Adrenal gland (tissue), 19 donors: Measurements from ENCODE around the gene CYCS. TPM values are rescaled to one million over a fixed set of nuclear protein-coding genes. Genes with fewer than 3 reads are reported as not detected.

Experiments used
- DNase-seq, 7 donors: peaks; one replicate each; pipeline ENCODE4 v3.0.0-alpha.2; 2019 to 2020
- H3K27ac ChIP-seq, 5 donors: fragments of 200-600 bp; sonication (generic) in 4 of 5; 1 replicate in 3 of 5; 2 replicates in 2 of 5; pipeline versions ENCODE4 v1.5.1 to v1.8.0; 2016 to 2020; ENCODE audit warnings: mild to moderate bottlenecking in 1 of 5
- H3K27me3 ChIP-seq: fragments of 200-600 bp; 2 replicates; pipeline ENCODE4 v1.8.0; 2021
- H3K36me3 ChIP-seq, 2 donors: fragments of 200-600 bp; replicated peaks in 1 of 2; 1 replicate in 1 of 2; 2 replicates in 1 of 2; pipeline versions ENCODE4 v1.5.1 to v1.8.0; 2018 to 2022
- H3K4me1 ChIP-seq, 2 donors: fragments of 200-600 bp; replicated peaks in 1 of 2; 1 replicate in 1 of 2; 2 replicates in 1 of 2; pipeline versions ENCODE4 v1.5.1 to v1.8.0; 2018 to 2021
- H3K4me3 ChIP-seq, 4 donors: fragments of 200-600 bp; sonication (generic) in 3 of 4; one replicate each; pipeline ENCODE4 v1.5.1; 2016 to 2018
- H3K9me3 ChIP-seq, 3 donors: fragments of 200-600 bp; sonication (generic) in 1 of 3; replicated peaks in 1 of 3; 1 replicate in 2 of 3; 2 replicates in 1 of 3; pipeline versions ENCODE4 v1.5.1 to v1.8.0; 2016 to 2021
- POLR2A ChIP-seq, 2 donors: fragments of 450-650 bp; IDR thresholded peaks; one replicate each; pipeline ENCODE4 v1.6.1; 2017; ENCODE audit warnings: antibody characterized with exemption in 2 of 2, mild to moderate bottlenecking in 2 of 2, moderate library complexity in 1 of 2
- WGBS, 4 donors: extraction: QIAGEN DNeasy Blood & Tissue Kit in 2 of 4; methylation state at CpG; one replicate each; pipeline versions ENCODE4 v1.1.5 to v1.1.7; 2013 to 2017; 5-methylcytosine and 5-hydroxymethylcytosine counted together
- intact Hi-C, 2 donors: fragments of 100-400 bp; cut with DNase I; formaldehyde crosslinking; loops; one replicate each; pipeline versions ENCODE4 v1.14.1 to v1.15.0; 2022 to 2023
- long read RNA-seq, 10 donors: library from polyadenylated mRNA in 3 of 10; unstranded in 2 of 10; stranded (forward) in 1 of 10; transcript quantifications; one replicate each; pipeline ENCODE4 v2.0.0 and lab custom pipeline, GENCODE V29; 2021 to 2026
- polyA plus RNA-seq, 3 donors: library from polyadenylated mRNA; stranded (reverse); fragments of 200-250 nt in 2 of 3; fragments of 350-450 nt in 1 of 3; fragmentation: Illumina TruSeq in 1 of 3; extraction: RNeasy Lipid Tissue Mini Kit (QIAGEN cat#74804) in 1 of 3; gene quantifications; one replicate each; pipeline ENCODE4 v1.2.3, GENCODE V29; 2013 to 2014
- total RNA-seq, 9 donors: library from RNA; depleted of rRNA in 4 of 9; stranded (reverse); fragments of >200 nt in 4 of 9; fragments of 120-200 nt in 1 of 9; fragmentation: NEBNext Ultra II Directional in 1 of 9; extraction: Animal tissue kit (Norgen Biotek cat#: 25700) in 1 of 9; gene quantifications; one replicate each; pipeline versions ENCODE4 v1.1.0 to v1.2.4, GENCODE V29; 2013 to 2023
- TF ChIP-seq, protein P1 (sequence below), 6 experiments: fragments of 450-650 bp in 4 of 6; fragments of 200-600 bp in 2 of 6; sonication (generic) in 1 of 6; IDR thresholded peaks; 1 replicate in 5 of 6; 2 replicates in 1 of 6; pipeline versions ENCODE4 v1.5.1 to v1.8.0; 2016 to 2021; ENCODE audit warnings: antibody characterized with exemption in 6 of 6, mild to moderate bottlenecking in 2 of 6, moderate library complexity in 1 of 6
- donor health status: healthy with polysubstance abuse.
- donor health status: Bipolar disorder and iron deficiency.
- donor health status: DM: yes; HTN: yes; CAD: no.
- donor health status: DM: no; HTN: no; CAD: no.
- donor health status: DM: no; HTN: no; CAD: no.
- donor health status: DM: yes; HTN: yes; CAD: no.

CYCS gene
- total RNA-seq = 100 to 1,000 TPM in 1 of 9 donors, 10 to 100 TPM in 8; 15.0 to 173 (median 61.3) TPM
- polyA plus RNA-seq = 100 to 1,000 TPM in 1 of 3 donors, 10 to 100 TPM in 2; 31.0 to 241 (median 32.4) TPM
- long read RNA-seq, donor 1, full-length matches to known transcripts = 99 of 111 reads
- long read RNA-seq, donor 1, partial matches to known transcripts = 12 of 111 reads
- long read RNA-seq, donor 1, other reads (novel, unspliced or antisense) = 0 of 111 reads
- long read RNA-seq, donor 2, full-length matches to known transcripts = 75 of 82 reads
- long read RNA-seq, donor 2, partial matches to known transcripts = 7 of 82 reads
- long read RNA-seq, donor 2, other reads (novel, unspliced or antisense) = 0 of 82 reads
- long read RNA-seq, donor 3, full-length matches to known transcripts = 80 of 80 reads
- long read RNA-seq, donor 3, partial matches to known transcripts = 0 of 80 reads
- long read RNA-seq, donor 3, other reads (novel, unspliced or antisense) = 0 of 80 reads
- long read RNA-seq, donor 4, full-length matches to known transcripts = 36 of 38 reads
- long read RNA-seq, donor 4, partial matches to known transcripts = 1 of 38 reads
- long read RNA-seq, donor 4, other reads (novel, unspliced or antisense) = 1 of 38 reads
- long read RNA-seq, donor 5, full-length matches to known transcripts = 99 of 101 reads
- long read RNA-seq, donor 5, partial matches to known transcripts = 1 of 101 reads
- long read RNA-seq, donor 5, other reads (novel, unspliced or antisense) = 1 of 101 reads
- long read RNA-seq, donor 6, full-length matches to known transcripts = 27 of 28 reads
- long read RNA-seq, donor 6, partial matches to known transcripts = 0 of 28 reads
- long read RNA-seq, donor 6, other reads (novel, unspliced or antisense) = 1 of 28 reads
- long read RNA-seq, donor 7, full-length matches to known transcripts = 33 of 42 reads
- long read RNA-seq, donor 7, partial matches to known transcripts = 9 of 42 reads
- long read RNA-seq, donor 7, other reads (novel, unspliced or antisense) = 0 of 42 reads
- long read RNA-seq, donor 8, full-length matches to known transcripts = 86 of 91 reads
- long read RNA-seq, donor 8, partial matches to known transcripts = 5 of 91 reads
- long read RNA-seq, donor 8, other reads (novel, unspliced or antisense) = 0 of 91 reads
- long read RNA-seq, donor 9, full-length matches to known transcripts = 45 of 45 reads
- long read RNA-seq, donor 9, partial matches to known transcripts = 0 of 45 reads
- long read RNA-seq, donor 9, other reads (novel, unspliced or antisense) = 0 of 45 reads
- long read RNA-seq, donor 10, full-length matches to known transcripts = 37 of 37 reads
- long read RNA-seq, donor 10, partial matches to known transcripts = 0 of 37 reads
- long read RNA-seq, donor 10, other reads (novel, unspliced or antisense) = 0 of 37 reads

DNA sequence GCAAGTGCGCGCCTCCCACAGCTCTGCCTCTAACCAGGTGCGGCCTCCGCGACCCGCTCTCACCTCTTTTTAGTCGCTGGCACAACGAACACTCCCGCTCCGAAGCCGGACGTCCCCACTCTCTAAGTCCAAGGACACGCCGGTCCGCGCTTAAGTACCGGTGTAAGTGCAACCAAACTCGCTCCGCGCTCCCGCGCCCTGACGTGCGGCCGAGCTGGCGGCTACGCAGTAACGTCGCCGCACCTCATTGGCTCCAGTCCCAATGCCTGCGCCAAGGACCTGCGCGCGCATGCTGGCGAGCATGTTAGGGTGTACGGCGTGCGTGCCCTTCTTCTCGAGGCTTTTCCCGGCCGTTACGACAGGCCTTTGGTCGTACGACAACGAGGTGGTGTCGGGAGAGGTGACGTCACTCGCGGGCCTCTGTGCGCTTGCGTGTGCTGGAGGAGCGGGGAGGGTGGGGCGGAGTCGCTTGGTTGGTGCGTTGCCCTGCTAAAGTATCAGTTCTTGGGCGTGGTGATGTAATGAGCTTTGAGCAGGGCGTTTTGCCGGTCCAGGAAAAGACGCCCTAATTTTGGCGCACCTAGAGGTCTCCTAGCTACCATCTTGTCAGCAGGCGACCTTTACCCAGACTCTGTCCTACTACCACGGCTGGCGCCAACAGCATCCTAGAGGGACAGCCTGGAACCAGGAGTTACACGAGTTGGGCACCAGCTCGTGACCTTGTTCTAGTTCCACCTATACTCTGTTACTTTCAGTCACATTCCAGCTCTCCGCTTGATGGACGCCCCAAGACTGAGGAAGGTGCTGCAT, at the start of gene CYCS:
TSS of gene CYCS (minus strand) at position 124 of the 810 bp plus-strand sequence. CDS start 1,141 bp downstream, outside the sequence.
- peak; percentile 99 for TF ChIP-seq POLR2A (IDR thresholded peaks at IDR 0.05)
- TF ChIP-seq, protein P1, sequence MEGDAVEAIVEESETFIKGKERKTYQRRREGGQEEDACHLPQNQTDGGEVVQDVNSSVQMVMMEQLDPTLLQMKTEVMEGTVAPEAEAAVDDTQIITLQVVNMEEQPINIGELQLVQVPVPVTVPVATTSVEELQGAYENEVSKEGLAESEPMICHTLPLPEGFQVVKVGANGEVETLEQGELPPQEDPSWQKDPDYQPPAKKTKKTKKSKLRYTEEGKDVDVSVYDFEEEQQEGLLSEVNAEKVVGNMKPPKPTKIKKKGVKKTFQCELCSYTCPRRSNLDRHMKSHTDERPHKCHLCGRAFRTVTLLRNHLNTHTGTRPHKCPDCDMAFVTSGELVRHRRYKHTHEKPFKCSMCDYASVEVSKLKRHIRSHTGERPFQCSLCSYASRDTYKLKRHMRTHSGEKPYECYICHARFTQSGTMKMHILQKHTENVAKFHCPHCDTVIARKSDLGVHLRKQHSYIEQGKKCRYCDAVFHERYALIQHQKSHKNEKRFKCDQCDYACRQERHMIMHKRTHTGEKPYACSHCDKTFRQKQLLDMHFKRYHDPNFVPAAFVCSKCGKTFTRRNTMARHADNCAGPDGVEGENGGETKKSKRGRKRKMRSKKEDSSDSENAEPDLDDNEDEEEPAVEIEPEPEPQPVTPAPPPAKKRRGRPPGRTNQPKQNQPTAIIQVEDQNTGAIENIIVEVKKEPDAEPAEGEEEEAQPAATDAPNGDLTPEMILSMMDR (IDR thresholded peaks at IDR 0.05) = no peak
- H3K4me1 ChIP-seq = peaks cover 10 to 11% of the 10 kb centered on the region in 2 donors
- H3K27ac ChIP-seq = peak within 1 kb of the TSS; percentile 87 to 99 (median 94)
- no peaks in the 10 kb centered on the region for H3K27me3 ChIP-seq
- H3K36me3 ChIP-seq = peaks cover 0 to 17% of the 10 kb centered on the region in 2 donors
- peak within 1 kb of the TSS in 3 of 4 donors; percentile 43 to 83 (median 79) for H3K4me3 ChIP-seq
- DNase-seq = peak; percentile 99 to 100 (median 100)
- 0 to 3% (median 1%) methylated on average over 8 to 67 of the region's 67 CpGs for WGBS, 4 donors
- intact Hi-C loops = no loop called here
- H3K9me3 ChIP-seq = no peaks in the 10 kb centered on the region

GRCh38 chr7:25173184-25173583, 48.1 kb upstream of the CYCS start:
- Histone ChIP-seq H3K27me3 (no peaks in the 10 kb centered on the region), H3K4me1 (peaks cover 11 to 23% of the 10 kb centered on the region in 2 donors), H3K9me3 (no peaks in the 10 kb centered on the region), H3K27ac (no peak overlapping the region), H3K4me3 (no peak overlapping the region), H3K36me3 (no peaks in the 10 kb centered on the region)
- DNase-seq = no peak
- 62 to 78% (median 69%) methylated on average over 4 of the region's 4 CpGs for WGBS, 4 donors
- TF ChIP-seq, protein P1 (IDR thresholded peaks at IDR 0.05) = no peak
- TF ChIP-seq POLR2A (IDR thresholded peaks at IDR 0.05) = no peak
- intact Hi-C loops = no loop called here

- H3K9me3 ChIP-seq = no peaks in the 10 kb centered on the region
- no peaks in the 10 kb centered on the region for H3K36me3 ChIP-seq
- no peak overlapping the region for H3K4me3 ChIP-seq
- H3K4me1 ChIP-seq = peaks cover 11 to 33% of the 10 kb centered on the region in 2 donors
- TF ChIP-seq, protein P1 (IDR thresholded peaks at IDR 0.05) = no peak
- TF ChIP-seq POLR2A (IDR thresholded peaks at IDR 0.05) = no peak
- WGBS, 4 donors = 74 to 89% (median 86%) methylated on average over 1 of the region's 1 CpG
- DNase-seq = no peak
- H3K27ac ChIP-seq = peak overlapping the region in 2 of 5 donors; percentile 63 to 65
- intact Hi-C loops = no loop called here
- H3K27me3 ChIP-seq = no peaks in the 10 kb centered on the region
Observed at GRCh38 chr7:25171516-25171915, 46.5 kb upstream of the CYCS start.
